Stomach (tissue), 9 donors: ENCODE data around the gene CTH. TPM values are rescaled to one million over a fixed set of nuclear protein-coding genes. Genes with fewer than 3 reads are reported as not detected.

Experiments
- DNase-seq, 2 donors: peaks; one replicate each; pipeline versions ENCODE4 v3.0.0 to v3.0.0-alpha.2; 2013 to 2019
- H3K27ac ChIP-seq, 5 donors: fragments of 200-600 bp in 4 of 5; sonication (generic) in 4 of 5; one replicate each; pipeline ENCODE4 v1.5.1; 2013 to 2019; ENCODE audit warnings: mild to moderate bottlenecking in 1 of 5, moderate library complexity in 1 of 5
- H3K27me3 ChIP-seq, 3 donors: fragments of 200-600 bp; sonication (generic); one replicate each; pipeline ENCODE4 v1.5.1; 2017 to 2019; ENCODE audit warnings: mixed run types in 1 of 3
- H3K36me3 ChIP-seq, 4 donors: fragments of 200-600 bp; sonication (generic); 1 replicate in 3 of 4; 2 replicates in 1 of 4; pipeline ENCODE4 v1.5.1; 2016 to 2019
- H3K4me1 ChIP-seq, 4 donors: fragments of 200-600 bp; sonication (generic); one replicate each; pipeline ENCODE4 v1.5.1; 2016 to 2019
- H3K4me3 ChIP-seq, 4 donors: fragments of 200-600 bp; sonication (generic) in 3 of 4; one replicate each; pipeline ENCODE4 v1.5.1; 2016 to 2019; ENCODE audit warnings: mild to moderate bottlenecking in 1 of 4
- H3K9me3 ChIP-seq, 4 donors: fragments of 200-600 bp; sonication (generic); one replicate each; pipeline ENCODE4 v1.5.1; 2016 to 2019
- EP300 ChIP-seq: sonication (generic); formaldehyde crosslinking; IDR thresholded peaks from one replicate; pipeline ENCODE4 v1.6.1; 2017; ENCODE audit warnings: antibody characterized with exemption
- POLR2A ChIP-seq, 4 donors: fragments of 450-650 bp; IDR thresholded peaks; one replicate each; pipeline ENCODE4 v1.6.1; 2016; ENCODE audit warnings: antibody characterized with exemption in 4 of 4, control low read depth in 2 of 4, mild to moderate bottlenecking in 1 of 4, moderate library complexity in 1 of 4
- POLR2AphosphoS5 ChIP-seq, 3 donors: sonication (generic); formaldehyde crosslinking; IDR thresholded peaks; one replicate each; pipeline ENCODE4 v1.6.1; 2016; ENCODE audit warnings: antibody characterized with exemption in 3 of 3
- WGBS, 5 donors: extraction: QIAGEN DNeasy Blood & Tissue Kit in 3 of 5; methylation state at CpG; one replicate each; pipeline versions ENCODE4 v1.1.5 to v1.1.7; 2013 to 2018; 5-methylcytosine and 5-hydroxymethylcytosine counted together
- intact Hi-C: fragments of 100-400 bp; cut with DNase I; formaldehyde crosslinking; loops from one replicate; pipeline ENCODE4 v1.15.1; 2023; ENCODE audit warnings: low total_unique reads
- polyA plus RNA-seq, 3 donors: library from polyadenylated mRNA; stranded (reverse); fragments of 200-250 nt; gene quantifications; one replicate each; pipeline ENCODE4 v1.2.3, GENCODE V29; 2013
- total RNA-seq, 5 donors: library from RNA; depleted of rRNA; stranded (reverse); fragments of >200 nt; gene quantifications; one replicate each; pipeline versions ENCODE4 v1.1.0 to v1.2.3, GENCODE V29; 2014 to 2016
- TF ChIP-seq, protein P1 (sequence below), 7 experiments: fragments of 450-650 bp in 4 of 7; fragments of 200-600 bp in 3 of 7; sonication (generic) in 3 of 7; IDR thresholded peaks; one replicate each; pipeline ENCODE4 v1.5.1; 2016 to 2019; ENCODE audit warnings: antibody characterized with exemption in 7 of 7, control low read depth in 2 of 7, mild to moderate bottlenecking in 1 of 7
- donor health status: healthy with polysubstance abuse.
- donor health status: Bipolar disorder and iron deficiency.
- donor health status: healthy.

Gene CTH
- total and polyA plus RNA-seq, 8 donors = 0.89 to 16.9 (median 5.6) TPM

GRCh38 chr1:70384542-70384941 lies 26.5 kb upstream of the CTH start:
- H3K27me3 ChIP-seq = no peaks in the 10 kb centered on the region
- H3K9me3 ChIP-seq = no peaks in the 10 kb centered on the region
- no peak for DNase-seq
- H3K4me3 ChIP-seq = no peak overlapping the region
- no peak overlapping the region for H3K27ac ChIP-seq
- no peaks in the 10 kb centered on the region for H3K36me3 ChIP-seq
- WGBS, 5 donors = 94 to 98% (median 95%) methylated on average over 2 of the region's 2 CpGs
- TF ChIP-seq, protein P1, sequence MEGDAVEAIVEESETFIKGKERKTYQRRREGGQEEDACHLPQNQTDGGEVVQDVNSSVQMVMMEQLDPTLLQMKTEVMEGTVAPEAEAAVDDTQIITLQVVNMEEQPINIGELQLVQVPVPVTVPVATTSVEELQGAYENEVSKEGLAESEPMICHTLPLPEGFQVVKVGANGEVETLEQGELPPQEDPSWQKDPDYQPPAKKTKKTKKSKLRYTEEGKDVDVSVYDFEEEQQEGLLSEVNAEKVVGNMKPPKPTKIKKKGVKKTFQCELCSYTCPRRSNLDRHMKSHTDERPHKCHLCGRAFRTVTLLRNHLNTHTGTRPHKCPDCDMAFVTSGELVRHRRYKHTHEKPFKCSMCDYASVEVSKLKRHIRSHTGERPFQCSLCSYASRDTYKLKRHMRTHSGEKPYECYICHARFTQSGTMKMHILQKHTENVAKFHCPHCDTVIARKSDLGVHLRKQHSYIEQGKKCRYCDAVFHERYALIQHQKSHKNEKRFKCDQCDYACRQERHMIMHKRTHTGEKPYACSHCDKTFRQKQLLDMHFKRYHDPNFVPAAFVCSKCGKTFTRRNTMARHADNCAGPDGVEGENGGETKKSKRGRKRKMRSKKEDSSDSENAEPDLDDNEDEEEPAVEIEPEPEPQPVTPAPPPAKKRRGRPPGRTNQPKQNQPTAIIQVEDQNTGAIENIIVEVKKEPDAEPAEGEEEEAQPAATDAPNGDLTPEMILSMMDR (IDR thresholded peaks at IDR 0.05) = no peak
- TF ChIP-seq POLR2AphosphoS5 (IDR thresholded peaks at IDR 0.05) (no peak), EP300 (no peak), POLR2A (IDR thresholded peaks at IDR 0.05) (no peak)
- intact Hi-C loops = no loop called here
- no peaks in the 10 kb centered on the region for H3K4me1 ChIP-seq

DNA sequence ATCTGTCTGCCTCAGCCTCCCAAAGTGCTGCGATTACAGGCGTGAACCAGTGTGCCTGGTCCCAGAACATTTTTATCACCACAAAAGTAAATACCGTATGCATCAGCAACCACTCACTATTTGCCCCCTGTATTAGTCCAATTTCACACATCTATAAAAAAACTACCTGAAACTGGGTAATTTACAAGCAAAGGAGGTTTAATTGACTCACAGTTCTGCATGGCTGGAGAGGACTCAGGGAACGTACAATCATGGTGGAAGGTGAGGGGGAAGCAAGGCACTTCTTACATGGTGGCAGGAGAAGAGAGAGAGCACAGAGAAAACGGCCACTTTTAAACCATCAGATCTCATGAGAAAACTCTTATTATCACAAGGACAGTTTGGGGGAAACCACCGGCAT lies 25.6 kb upstream of the CTH start:
- H3K27ac ChIP-seq = no peak overlapping the region
- no peaks in the 10 kb centered on the region for H3K27me3 ChIP-seq
- H3K4me1 ChIP-seq = no peaks in the 10 kb centered on the region
- TF ChIP-seq POLR2AphosphoS5 (IDR thresholded peaks at IDR 0.05) (no peak), EP300 (no peak), POLR2A (IDR thresholded peaks at IDR 0.05) (no peak)
- TF ChIP-seq, protein P1 (IDR thresholded peaks at IDR 0.05) = no peak
- WGBS, 5 donors = 86 to 92% (median 90%) methylated on average over 6 of the region's 6 CpGs
- DNase-seq = no peak
- H3K9me3 ChIP-seq = no peaks in the 10 kb centered on the region
- intact Hi-C loops = no loop called here
- H3K4me3 ChIP-seq = no peak overlapping the region
- H3K36me3 ChIP-seq = no peaks in the 10 kb centered on the region

GRCh38 chr1:70386121-70386520 lies 24.9 kb upstream of the CTH start:
- Histone ChIP-seq H3K27me3 (no peaks in the 10 kb centered on the region), H3K9me3 (no peaks in the 10 kb centered on the region), H3K4me3 (no peak overlapping the region), H3K4me1 (no peaks in the 10 kb centered on the region), H3K36me3 (no peaks in the 10 kb centered on the region), H3K27ac (no peak overlapping the region)
- 80 to 90% (median 85%) methylated on average over 2 of the region's 2 CpGs for WGBS, 5 donors
- intact Hi-C loops = no loop called here
- no peak for DNase-seq
- no peak for TF ChIP-seq POLR2A (IDR thresholded peaks at IDR 0.05)
- no peak for TF ChIP-seq POLR2AphosphoS5 (IDR thresholded peaks at IDR 0.05)
- TF ChIP-seq EP300 = no peak
- TF ChIP-seq, protein P1 (IDR thresholded peaks at IDR 0.05) = no peak

DNA sequence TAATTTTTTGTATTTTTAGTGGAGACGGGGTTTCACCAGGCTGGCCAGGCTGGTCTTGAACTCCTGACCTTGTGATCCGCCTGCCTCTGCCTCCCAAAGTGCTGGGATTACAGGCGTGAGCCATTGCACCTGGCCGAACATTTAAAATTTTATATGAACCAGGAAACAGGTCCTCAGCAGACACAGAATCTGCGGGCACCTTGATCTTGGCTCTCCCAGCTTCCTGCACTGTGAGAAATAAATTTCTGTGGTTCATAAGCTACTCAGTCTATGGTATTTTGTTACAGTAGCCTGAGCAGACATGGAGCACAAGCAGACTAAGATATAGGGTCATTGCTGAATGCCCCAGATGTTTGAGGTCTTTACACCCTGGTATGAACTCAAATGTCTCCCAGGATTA lies 23.6 kb upstream of the CTH start:
- intact Hi-C loops = no loop called here
- H3K27ac ChIP-seq = no peak overlapping the region
- no peaks in the 10 kb centered on the region for H3K36me3 ChIP-seq
- H3K4me3 ChIP-seq = no peak overlapping the region
- H3K9me3 ChIP-seq = no peaks in the 10 kb centered on the region
- no peaks in the 10 kb centered on the region for H3K4me1 ChIP-seq
- no peak for DNase-seq
- no peaks in the 10 kb centered on the region for H3K27me3 ChIP-seq
- WGBS, 5 donors = 79 to 95% (median 90%) methylated on average over 5 of the region's 5 CpGs
- TF ChIP-seq, protein P1 (IDR thresholded peaks at IDR 0.05) = no peak
- TF ChIP-seq POLR2AphosphoS5 (IDR thresholded peaks at IDR 0.05) = no peak
- no peak for TF ChIP-seq EP300
